OCI-M2 (cell line): ENCODE data around the gene TRIM31.
A peak's percentile ranks its signal among the peaks of the same experiment; 100 is the strongest.
"Not testable (repeated sequence)": the region's sequence is repeated elsewhere in the genome, so short reads cannot be mapped to it uniquely, and the experiment has no call there.

Experiments
- DNase-seq: peaks from one replicate; lab custom pipeline; 2025; ENCODE audit not compliant: unreplicated experiment; lab: John Stamatoyannopoulos, UW

TRIM31 gene

DNA sequence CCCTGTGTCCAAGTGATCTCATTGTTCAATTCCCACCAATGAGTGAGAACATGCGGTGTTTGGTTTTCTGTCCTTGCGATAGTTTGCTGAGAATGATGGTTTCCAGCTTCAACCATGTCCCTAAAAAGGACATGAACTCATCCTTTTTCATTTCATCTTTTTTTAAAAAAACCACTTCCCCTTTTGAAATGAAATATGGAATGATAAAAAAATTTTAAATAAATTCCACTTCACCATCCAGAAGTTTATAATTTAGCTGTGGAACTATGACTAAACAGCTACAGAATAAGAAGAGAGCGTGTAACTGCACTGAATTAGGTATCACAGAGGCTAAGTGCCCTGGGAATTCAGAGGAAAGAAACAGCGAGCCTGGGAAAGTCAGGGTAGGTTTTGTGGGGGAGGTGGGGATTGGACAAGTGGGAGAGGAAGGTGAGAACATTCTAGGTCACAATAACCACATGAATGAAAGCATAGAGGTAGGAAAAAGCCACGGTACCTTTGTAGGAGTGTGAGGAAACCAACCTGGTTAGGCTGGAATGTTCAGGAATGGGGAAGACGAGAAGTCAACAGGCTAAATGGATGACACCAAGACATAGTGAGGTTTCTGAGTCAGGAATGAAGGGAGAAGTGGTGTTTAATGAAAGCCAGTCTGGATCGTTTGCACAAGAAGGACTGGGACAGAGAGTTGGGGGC lies 37.1 kb upstream of the TRIM31 start:
- no peak for DNase-seq

DNA sequence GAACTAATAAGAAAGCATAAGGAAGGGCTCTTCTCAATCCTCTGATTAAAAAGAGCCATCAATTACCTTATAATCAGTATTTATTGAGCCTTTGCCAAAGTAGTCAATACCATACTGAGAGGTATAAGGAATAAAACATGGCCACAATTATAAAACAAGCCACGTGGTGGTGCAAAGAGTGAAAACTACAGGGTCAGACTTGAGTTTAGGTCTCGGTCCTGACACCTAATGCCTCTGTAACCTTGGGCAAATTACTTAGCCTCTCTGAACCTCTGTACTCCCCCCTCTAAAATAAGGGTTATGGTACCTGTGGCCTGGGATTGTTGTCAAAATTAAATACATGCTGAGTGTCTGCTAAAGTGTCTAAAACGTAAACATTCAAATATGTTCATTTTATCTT lies 36.3 kb upstream of the TRIM31 start:
- no peak for DNase-seq

DNA sequence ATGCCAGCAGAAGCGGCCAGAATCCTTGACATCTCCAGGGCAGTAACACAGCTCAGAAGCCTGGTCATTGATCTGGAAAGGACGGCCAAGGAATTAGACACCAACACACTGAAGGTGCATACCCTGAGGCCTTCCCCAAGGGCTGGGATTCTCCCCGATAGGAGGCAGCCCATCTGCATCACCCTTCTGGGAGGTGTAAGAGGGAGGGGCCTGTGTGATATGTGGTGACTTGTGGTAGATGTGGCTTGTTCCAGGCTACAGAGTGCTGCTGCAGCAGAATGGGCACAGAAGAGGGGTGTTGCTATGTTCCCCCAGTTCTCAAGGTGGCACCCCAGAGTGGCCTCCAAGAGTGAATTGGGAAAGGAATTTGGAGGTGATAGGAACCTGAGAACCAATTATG lies 34.2 kb upstream of the TRIM31 start:
- no peak for DNase-seq

DNA sequence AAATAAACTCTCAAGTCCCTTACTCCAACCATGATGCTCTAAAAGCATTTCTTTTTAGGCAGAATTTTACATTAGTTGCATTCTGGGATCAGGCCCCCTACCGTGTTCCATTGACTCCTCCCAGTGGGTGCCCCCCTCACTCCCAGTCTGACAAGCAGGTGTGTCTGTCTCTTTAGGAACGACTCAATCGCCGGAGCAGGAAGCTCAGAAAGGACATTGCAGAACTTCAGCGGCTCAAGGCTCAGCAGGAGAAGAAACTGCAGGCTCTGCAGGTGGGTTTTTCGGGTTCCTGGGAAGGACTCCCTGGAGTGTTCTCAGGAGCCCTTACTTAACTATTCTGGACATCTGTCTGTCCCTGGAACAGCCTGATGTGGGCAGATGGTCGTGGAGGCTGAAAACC lies 32.9 kb upstream of the TRIM31 start:
- no peak for DNase-seq

DNA sequence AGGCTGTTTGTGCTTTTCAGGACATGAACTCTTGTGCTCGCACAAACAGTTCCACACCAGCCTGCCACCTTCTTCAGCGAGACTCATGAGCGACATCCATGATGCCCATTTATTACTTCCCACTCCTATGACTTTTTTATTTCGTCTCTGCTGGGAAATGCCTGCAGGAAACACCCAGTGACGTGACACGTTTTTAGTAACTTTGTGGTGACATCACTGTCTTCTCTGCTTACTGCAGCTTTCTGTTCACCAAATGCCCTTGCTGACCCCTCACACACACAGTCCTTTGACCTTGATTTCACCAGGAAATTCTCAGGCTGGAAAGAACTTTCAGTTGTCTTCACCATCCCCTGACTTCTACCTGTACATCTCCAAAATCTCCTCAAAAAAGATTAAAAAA lies 31.9 kb upstream of the TRIM31 start:
- DNase-seq: no peak

DNA sequence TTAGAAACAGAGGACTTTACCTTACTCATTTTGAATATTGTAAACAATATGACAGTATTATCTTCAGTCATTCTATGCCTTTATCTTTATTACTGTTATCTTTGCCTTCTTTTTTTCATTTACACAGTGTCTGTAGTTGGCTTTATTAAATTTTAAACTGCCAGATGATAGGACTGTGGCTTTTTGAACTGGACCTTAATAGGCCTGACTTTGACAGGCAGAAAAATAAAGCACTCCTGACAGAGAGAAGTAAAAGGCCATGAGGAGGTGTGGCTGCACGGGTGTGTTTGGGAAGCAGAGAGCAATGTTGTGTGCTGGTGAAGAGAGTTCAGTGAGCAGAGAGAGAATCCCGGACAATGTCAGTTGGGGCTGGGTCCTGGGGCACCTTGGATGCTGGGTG lies 30.9 kb upstream of the TRIM31 start:
- no peak for DNase-seq

DNA sequence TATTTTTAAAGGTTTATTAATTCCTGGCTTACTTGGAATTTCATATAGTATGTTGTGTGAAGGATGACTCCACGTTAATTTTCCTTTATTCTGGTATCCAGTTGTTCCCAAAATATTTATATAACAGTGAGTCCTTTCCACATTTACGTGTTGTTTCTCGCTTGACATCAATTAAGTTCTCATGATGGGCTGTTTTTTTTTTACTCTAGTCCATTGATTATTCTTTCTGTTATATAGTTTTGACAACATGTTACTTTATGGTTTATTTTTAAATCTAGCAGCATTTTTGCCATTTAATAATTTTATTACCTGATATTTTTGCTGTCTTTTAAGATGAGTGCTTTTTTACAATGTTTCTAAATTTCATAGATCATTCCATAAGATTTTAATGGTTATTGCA lies 29.8 kb upstream of the TRIM31 start:
- DNase-seq: no peak

DNA sequence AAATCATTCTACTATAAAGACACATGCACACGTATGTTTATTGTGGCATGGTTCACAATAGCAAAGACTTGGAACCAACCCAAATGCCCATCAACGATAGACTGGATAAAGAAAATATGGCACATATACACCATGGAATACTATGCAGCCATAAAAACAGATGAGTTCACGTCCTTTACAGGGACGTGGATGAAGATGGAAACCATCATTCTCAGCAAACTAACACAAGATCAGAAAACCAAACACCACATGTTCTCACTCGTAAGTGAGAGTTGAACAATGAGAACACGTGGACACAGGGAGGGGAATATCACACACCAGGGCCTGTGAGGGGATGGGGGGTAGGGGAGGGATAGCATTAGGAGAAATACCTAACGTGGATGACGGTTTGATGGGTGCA lies 27.4 kb upstream of the TRIM31 start:
- not testable (repeated sequence) for DNase-seq

DNA sequence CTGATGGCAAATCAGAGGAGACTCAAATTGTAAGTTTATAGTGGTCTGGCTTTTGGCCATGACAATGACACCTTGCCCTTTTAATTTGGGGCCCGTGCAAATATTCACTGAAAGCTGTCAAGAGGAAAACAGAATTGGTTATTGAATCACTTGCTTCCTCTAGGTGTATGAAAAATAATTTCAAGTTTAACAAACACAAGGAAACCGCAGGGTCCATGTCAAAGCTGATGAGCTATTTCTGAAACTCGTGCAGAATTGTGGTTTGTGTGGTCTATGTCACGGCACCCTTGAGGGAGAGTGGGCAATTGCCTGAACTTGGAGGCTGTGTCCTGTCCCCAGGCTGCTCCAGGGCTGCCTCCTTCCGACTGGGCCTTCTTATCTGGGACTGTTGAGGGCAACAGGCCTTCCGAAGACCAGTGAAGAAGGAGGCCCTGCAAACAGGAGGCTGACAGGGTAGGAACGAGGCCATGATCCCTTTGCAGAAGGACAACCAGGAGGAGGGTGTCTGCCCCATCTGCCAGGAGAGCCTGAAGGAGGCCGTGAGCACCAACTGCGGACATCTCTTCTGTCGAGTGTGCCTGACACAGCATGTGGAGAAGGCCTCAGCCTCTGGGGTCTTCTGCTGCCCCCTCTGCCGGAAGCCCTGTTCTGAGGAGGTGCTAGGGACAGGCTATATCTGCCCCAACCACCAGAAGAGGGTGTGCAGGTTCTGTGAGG lies 23.8 kb upstream of the TRIM31 start:
- DNase-seq: no peak

DNA sequence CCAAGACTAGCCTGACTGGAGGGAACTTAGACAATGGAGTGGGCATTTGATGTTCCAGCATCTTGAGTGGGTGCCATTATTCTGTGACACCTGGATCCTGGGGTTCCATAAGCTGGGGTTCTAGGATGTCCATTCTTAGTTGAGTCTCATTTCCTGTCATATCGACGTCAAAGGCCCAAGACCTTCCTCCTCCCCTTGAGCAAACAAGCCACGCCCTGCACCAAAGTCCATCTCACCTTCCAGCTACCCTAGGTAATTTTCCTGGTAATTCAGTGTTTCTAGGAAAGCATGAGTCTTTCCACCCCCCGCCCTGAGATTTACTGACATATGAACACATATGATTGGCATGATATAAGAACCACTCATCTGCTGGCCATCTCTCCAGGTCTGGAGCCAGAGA lies 22.9 kb upstream of the TRIM31 start, which contains the start of gene TRIM40:
Gene TRIM40 (plus strand): TSS at position 384 of the 400 bp plus-strand sequence. CDS start 897 bp downstream, outside the sequence.
- DNase-seq: no peak

DNA sequence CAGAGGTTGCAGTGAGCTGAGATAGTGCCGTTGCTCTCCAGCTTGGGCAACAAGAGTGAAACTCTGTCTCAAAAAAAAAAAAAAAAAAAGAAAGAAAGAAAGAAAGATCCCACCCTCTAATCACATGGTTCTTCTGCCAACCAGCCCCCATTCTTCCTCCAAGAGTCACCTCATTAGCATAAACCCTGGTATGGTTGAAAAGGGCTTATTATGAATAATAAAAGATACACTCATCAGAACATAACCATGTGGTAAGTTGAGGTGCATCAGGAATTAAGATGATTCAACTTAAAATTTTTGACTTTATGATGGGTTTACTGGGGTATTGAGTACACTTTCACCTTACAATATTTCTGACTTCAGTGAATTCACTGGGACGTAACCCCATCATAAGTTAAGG lies 22.3 kb upstream of the TRIM31 start:
- DNase-seq: no peak

DNA sequence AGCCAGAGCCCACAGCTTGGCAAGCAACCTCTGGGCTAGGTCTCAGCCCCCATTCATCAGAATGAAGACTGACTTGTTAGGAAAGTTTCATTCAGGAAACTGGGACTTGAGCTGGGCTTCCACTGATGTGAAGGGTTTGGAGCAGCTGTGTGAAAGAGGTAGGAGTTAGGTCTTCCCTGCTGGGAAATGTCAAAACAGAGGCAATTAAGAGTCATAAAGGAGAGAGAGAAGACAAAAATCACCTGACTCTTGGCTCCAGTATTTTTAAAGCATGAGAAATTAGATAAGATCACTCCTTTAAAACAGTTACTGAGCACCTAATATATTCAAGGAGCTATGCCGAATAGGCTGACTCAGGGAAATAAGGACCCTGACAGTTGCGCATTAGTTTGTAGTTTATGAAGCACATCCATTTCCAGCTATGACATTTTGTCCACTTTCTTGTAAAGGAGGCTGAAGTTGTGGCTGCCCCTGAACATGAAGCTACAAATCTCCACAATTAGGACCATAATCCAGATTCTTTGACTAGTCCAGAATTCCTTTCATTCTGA lies 19.1 kb upstream of the TRIM31 start:
- no peak for DNase-seq

DNA sequence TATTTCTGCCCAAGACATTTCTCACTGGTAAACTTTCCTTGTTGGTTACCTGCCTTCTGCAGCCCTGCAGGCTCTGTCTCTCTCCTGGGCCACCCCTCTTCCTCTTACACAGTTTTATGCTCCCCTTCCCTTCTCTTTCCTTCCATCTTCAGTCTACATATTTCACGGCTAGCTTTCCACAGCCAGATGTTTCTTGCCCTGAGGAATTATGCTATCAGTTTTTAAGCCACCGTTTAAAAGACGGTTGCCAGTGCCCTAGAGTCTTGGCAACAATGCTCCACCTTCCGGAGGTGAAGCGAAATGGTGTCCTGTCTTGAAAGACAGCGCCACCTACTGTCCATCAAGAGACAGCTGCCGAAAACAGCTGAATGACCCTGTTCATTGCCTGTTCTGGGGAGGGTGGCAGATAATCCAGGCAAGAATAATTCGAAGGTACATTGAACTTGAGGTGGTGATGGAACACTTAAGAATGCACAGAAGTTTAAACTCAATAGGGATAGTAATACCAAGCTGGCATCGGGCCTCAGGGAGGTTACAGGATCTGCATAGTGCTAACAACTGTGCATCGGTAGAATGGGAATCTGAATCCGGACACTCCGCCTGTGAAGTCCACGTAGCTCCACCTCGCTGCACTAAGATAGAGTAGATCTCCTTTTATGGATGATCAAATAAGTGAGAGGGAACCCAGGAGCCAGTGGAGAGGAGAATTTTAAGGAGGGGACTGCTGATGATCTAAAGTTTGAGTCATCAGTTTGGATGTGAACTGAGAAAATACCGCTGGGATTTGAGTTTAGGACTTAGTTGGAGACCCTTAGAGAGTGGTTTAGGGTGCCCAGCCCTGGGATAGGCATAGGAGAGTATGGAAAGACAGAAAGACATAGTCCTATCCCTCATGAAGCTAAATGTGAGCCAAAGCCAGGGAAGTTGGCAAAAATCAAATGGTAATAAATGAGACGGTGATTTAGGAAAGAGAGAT lies 18.3 kb upstream of the TRIM31 start:
- peak; percentile 33 for DNase-seq

DNA sequence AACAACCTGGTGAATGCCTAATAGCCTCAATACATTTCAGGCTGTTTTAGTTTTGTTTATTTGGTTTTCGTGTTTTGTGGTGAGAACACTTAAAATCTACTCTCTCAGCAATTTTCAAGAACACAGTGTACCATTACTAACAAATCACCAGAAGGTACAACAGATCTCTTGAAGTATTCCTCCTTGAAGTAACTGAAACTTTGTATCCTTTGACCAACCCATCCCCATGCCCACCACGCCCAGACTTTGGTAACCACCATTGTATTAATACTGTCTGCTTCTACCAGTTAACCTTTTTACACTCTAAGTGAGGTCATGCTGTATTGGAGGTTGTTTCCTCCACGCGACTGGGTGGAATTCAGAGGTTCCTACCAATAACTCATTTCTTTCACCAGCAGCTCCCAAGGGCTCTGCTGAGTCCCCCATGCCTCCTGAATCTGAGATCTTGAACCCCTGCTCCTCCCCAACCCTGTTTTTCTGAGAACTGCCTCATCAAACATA lies 17.3 kb upstream of the TRIM31 start:
- no peak for DNase-seq

DNA sequence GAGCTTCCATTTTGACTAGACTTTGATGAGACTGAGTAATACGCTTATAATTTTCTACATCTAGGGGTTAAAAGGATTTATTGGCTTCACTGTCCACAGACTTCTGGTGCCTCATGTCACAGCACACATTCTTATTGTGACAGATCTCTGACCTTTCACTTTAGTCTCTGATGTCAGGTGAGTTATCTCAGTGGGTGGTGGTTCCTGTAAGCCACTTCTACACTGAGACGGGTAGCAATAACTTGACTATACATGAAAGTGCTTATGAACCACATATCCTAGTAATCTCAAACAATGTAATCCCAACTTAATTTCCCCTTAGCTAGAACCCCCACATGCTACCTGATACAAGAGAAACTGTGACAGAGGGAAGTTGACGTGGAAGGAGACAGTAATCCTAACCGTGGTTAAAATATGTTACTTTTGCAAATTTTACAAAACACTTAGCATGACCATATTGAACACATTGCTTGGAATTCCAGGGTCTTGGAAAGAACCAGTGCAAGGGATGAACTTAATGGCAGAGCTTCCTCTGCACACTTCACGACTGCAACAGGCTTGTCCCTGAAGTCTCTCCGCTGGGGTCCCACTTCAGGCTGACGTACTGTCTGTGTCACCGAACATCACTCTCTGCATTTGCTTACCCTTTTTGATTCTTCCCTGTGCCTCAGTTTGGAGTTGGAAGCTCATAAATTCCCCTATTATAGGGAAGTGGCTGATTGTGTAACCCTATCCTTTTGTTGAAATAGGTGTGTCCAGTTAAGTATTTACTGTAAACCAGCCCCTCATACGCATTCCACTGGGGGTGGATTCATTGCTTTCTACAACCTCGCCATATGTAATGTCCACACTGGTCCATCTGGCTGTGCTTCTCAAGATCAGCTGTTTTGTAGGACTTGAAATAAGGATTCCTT lies 16.6 kb upstream of the TRIM31 start:
- no peak for DNase-seq

DNA sequence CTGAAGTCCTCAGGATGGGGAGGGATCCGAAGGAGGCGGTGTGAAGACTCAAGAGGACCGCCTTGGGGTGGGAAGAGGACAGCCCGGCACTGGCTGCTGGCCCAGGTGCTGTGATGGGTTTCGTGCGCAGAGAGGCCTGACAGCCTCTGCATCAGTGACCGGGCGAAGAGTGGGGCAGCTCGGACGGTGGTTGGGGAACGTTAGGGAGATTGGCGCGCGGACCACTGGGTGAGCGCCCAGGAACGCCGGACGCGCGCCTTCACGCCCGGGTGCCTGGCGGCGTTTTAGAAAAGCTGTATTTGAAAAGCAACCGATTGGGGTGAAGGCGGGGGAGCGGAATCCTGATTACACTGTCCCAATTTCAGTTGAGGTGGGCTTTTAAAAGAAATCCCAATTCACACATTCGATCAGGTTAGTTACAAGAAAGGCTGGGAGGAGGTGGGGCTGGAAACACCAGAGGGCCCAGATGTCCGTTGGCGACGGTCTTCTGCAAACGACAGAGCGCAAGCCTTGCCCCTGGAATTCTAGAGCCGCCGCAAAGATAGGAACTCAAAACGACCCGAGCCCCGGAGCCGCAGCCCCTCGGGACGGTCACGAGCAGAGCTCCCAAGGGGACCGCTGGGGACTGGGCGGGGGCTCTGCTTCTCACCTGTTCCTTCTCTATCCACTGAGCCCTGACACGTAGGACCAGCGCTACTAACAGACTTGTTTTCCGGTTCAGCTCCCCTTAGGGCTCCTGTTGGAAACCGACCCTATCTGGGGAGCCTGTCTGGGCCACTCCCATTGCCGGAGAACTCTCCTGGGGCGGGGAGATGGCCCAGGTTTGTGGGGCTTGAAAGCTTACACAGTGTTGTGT lies 14.6 kb upstream of the TRIM31 start:
- DNase-seq: no peak

DNA sequence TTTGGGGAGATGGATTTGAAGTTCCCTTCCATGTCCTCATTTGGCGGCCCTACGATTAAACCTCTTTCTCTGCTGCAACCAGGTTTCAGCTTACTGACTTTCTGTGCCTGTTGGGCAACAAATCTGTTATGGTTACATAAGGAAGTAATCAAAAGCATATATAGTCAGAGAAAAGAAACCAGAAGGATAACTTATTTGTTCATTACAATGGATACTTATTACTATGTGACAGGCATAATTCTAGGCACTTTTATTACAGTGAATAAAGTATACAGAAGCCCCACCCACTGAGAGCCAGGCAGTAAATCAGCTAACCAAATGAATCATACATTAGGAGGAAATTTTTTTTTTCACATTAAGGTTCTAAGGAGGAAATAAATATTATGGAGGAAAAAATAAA lies 9.6 kb upstream of the TRIM31 start:
- no peak for DNase-seq

DNA sequence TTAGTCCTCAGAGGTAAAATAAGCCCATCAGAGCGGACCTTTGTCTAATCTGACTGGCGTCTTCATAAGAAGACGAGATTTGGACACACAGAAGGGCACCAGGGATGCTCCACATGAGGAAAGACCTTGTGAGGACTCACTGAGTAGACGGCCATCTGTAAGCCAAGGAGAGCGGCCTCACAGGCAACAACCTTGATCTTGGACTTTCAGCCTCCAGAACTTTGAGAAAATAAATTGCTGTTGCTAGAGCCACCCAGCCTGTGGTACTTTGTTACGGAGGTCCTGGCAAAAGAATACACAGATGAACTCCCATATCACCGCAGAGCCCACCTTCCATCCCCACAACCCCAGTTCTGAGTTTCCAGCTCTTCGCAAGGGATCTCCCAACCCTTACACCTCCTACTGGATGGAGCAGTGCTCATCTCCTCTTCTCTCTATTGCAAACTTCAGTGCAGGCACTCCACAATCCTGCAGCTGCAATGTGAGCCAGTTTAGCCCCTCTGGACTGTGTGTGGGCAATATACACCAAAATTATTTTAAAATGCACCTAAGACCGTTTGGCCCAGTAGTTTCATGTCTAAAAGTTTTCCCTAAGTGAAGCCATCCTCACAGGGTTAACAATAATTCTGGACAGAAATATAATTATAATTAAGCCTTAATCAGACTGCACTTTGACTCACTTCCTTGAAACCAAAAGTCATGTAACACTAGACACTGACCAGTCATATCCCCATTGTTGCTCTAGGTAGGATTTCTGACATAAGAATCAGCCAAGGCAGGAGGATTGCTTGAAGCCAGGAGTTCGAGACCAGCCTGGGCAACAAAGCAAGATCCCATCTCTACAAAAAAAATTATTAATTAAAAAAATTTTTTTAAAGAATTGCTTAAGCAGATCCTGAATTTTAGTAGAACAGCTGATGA lies 8.8 kb upstream of the TRIM31 start:
- DNase-seq: no peak
